Left ventricle myocardium superior (tissue), 1 donor: ENCODE measurements around the gene ABCC6. TPM values are rescaled to one million over a fixed set of nuclear protein-coding genes. Genes with fewer than 3 reads are reported as not detected.
A peak's percentile ranks its signal among the peaks of the same experiment; 100 is the strongest.
"Not testable (repeated sequence)": the region's sequence is repeated elsewhere in the genome, so short reads cannot be mapped to it uniquely, and the experiment has no call there.

Source experiments
- ATAC-seq: fragments of 200-7000 bp; cut with Tn5 transposase; one replicate; pipeline ENCODE4 v1.9.1; 2020; ENCODE audit warnings: mild to moderate bottlenecking, moderate library complexity
- DNase-seq: peaks from one replicate; pipeline ENCODE4 v3.0.0-alpha.2; 2020
- intact Hi-C: fragments of 100-400 bp; cut with micrococcal nuclease; formaldehyde crosslinking; loops from one replicate; pipeline ENCODE4 v1.11.0; 2022
- total RNA-seq: library from RNA; stranded (reverse); fragmentation: NEBNext Ultra II Directional; extraction: Animal tissue kit (Norgen Biotek cat#: 25700); gene quantifications from one replicate; pipeline ENCODE4 v1.2.1, GENCODE V29; 2021
- donor health status: DM: no; HTN: yes; CAD: no; lungs with severe emphysema.

The ABCC6 gene
- total RNA-seq, 1 donor from 2014 or later = 2.1 TPM

DNA sequence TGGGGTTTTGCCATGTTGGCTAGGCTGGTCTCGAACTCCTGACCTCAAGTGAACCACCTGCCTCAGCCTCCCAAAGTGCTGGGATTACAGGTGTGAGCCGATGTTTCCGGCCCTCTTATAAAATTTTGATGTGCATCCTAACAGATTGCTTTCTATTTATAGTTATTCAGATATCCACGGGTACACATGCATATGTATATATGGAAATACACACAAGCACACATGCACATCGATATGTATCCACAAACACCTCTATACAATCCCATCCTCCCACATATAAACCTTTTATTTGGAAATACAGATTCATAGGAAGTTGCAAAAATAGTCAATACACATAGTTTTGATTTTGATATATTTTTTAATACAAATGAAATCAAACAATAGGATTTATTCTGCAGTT lies 14.4 kb upstream of the ABCC6 start:
- ATAC-seq, intact Hi-C loops, DNase-seq: not testable (repeated sequence)

GRCh38 chr16:16237071-16237470 lies 13.8 kb upstream of the ABCC6 start:
- ATAC-seq, intact Hi-C loops, DNase-seq: not testable (repeated sequence)

DNA sequence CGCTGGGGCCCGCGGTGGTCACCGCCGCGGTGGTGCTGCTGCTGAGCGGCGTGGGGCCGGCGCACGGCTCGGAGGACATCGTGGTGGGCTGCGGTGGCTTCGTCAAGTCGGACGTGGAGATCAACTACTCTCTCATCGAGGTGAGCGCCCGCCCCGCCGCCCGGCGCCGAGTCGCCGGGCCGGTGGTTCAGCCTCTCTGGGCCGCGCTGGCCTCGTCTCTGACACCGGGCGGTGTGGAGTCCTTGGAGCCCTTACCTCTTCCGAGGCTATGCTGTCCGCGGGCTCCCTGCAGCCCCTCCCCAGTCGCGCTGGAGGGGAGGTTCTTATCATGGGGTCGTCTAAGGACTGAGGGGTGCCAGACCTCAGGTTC lies 9.4 kb upstream of the ABCC6 start:
- intact Hi-C loops, DNase-seq: not testable (repeated sequence)
- ATAC-seq = peak; percentile 64

DNA sequence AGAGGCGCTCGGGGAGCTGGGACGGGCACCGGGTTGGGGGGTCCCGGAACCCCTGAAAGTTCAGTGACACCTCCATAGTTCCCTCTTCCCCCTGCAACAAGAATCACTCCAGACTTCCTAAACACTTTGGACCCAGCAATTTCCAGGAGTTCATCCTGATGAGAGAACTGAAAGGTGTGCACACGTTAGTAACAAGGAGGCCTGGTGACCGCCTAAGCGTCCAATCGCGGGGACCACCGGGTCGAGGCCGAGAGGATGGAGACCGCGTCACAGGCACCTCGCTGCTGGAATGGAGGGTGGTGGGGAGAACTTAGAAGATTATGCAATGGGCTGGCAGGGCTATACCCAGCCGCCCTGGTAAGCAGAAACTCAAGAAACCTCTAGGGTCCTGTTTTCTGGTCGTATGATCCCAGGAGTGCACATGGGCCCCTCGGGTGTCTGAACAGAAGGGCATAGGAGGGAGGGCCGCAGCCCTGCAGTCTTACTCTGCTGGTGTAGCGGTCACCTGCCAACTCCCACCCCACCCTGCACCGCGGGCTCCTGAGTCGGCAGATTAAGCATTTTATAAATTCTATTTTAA lies 458 bp upstream of the ABCC6 start:
- intact Hi-C loops, DNase-seq: not testable (repeated sequence)
- peak; percentile 45 for ATAC-seq

DNA sequence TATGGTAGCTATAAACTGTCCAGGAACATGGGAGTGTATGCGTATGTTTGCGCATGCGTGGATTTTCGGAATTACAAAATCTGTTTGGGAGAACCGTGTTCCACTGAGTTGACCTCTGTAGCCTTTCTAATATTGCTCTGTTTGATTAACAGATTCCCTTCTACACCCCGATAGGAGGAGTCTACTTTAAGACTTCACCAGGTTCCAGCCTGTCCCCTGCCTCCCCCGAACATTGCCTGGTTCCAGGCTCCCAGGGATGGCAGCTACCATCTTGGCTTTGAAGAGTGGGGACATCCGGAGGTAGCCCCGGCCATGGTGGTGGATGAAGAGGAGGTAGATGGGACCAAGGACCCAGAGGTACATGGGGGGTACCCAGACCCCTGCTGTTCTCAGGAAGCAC lies 1.9 kb downstream of the ABCC6 start:
- DNase-seq, intact Hi-C loops, ATAC-seq: not testable (repeated sequence)

DNA sequence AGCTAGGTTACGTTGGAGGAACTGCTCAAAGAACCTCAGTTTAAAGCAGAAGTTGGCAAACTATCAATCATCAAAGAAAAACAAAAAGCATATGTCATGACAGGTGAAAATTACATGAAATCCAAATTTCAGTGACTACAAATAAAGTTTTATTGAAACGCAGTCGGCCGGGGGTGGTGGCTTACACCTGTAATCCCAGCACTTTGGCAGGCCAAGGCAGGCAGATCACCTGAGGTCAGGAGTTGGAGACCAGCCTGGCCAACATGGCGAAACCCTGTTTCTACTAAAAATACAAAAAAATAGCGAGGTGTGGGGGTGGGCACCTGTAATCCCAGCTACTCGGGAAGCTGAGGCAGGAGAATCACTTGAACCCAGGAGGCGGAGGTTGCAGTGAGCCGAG lies 2.8 kb downstream of the ABCC6 start:
- ATAC-seq, intact Hi-C loops: not testable (repeated sequence)

DNA sequence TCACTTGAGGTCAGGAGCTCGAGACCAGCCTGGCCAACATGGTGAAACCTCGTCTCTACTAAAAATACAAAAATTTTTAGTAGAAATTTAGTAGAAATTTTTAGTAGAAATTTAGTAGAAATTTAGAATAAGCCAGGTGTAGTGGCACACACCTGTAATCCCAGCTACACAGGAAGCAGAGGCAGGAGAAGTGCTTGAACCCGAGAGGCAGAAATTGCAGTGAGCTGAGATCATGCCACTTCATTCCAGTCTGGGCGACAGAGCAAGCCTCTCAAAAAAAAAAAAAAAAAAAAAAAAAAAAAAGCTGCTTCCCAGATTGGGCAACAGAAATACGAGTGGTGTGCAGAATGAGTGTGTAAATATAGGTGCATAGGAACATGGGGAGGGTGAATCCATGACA lies 4.5 kb downstream of the ABCC6 start:
- ATAC-seq, DNase-seq, intact Hi-C loops: not testable (repeated sequence)

More for the DNA sequence above, 2.8 kb downstream of the ABCC6 start:
- not testable (repeated sequence) for DNase-seq

GRCh38 chr16:16218349-16218748 lies 4.9 kb downstream of the ABCC6 start:
- intact Hi-C loops, ATAC-seq, DNase-seq: not testable (repeated sequence)

GRCh38 chr16:16213863-16214293 lies 9.4 kb downstream of the ABCC6 start:
- ATAC-seq = peak; percentile 57
- intact Hi-C loops, DNase-seq: not testable (repeated sequence)

GRCh38 chr16:16211404-16211803 lies 11.9 kb downstream of the ABCC6 start:
- intact Hi-C loops, ATAC-seq, DNase-seq: not testable (repeated sequence)

DNA sequence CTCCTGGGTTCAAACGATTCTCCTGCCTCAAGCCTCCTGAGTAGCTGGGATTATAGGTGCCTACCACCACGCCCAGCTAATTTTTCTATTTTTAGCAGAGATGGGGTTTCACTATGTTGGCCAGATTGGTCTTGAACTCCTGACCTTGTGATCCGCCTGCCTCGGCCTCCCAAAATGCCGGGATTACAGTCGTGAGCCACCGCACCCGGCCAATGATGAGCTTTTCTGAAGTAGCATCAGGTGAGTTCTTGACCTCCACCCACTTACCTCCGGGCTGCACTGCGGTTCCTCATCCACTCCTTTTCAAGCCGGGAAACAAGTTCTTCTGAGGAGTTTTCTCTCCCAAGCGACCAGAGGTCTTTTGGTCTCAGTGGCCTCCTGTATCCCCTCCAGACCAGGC lies 14.8 kb downstream of the ABCC6 start:
- DNase-seq, intact Hi-C loops, ATAC-seq: not testable (repeated sequence)

DNA sequence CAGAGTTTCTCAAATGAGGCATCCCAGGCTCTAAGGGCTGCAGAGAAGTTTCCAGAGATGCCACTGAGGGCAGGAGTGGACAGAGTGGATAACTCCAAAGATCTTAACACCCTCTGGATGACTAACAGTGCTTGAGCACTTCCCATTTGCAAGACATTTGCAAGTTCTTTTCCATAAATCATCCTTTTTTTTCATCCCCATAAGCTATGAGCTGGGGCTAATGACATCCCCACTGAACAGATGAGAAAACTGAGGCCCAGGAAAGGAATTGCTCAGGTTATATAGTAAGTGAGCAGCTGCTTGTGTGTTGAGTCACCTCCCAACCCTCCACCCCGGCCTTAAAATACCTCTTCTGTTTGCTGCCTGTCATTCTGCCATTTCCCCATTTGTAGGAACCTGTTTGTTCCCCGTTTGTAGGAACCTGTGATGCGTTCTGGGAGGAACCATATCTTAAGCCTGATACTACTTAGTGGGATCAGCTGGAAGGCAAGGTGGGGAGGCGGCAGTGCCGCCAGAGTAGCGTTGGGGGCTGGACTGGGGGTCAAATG lies 15.4 kb downstream of the ABCC6 start:
- DNase-seq, intact Hi-C loops, ATAC-seq: not testable (repeated sequence)

DNA sequence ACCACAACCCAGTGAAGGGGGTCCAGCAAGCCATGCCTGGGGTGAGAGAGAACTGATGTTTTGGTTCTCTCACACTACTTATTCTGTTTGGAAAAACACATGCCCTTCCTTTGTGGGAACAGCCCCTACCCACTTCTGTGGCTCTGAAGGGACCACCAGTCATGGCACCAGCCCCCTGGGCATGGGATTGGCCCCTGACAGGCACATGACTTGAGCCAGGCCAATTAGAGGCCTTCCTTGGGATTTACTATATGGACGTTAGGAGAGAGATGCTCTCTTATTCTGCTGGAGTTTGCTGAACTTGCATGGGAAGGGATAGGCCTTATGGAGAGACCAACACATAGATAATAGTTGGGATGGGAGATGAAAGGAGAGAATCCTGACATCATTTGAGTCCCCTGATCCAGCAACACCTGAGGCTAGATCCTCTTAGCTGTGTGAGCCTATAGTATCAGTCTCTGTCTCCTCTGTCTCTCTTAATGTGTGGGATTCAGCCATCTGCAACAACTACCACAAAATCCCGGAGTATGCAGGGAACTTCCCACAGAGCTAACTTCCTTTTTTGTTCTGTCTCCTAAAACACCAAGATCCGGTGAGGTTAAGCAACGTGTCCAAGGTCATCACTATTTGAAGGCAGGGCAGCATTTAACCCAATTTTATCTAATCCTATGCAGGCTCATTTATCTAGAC lies 16.1 kb downstream of the ABCC6 start:
- intact Hi-C loops, DNase-seq, ATAC-seq: not testable (repeated sequence)

DNA sequence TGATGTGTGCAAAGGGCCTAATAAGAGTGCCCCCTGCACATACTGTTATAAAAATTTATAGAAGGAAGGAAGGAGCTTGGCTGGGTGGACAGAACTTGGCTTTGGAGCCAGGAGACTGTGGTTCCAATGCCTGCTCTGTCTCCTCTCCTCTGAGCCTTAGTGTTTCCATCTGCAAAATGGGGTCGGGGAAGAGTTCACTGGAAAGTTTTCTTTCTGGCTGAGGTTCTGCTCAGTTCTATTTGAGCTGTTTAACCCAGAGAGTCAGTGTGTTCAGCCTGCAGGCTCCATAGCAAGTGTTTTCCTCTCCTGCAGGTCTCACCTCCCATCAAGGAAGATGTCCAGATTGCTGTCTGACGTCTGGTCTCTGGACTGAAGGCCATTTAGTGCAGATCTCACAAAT lies 17.4 kb downstream of the ABCC6 start:
- intact Hi-C loops, DNase-seq, ATAC-seq: not testable (repeated sequence)

GRCh38 chr16:16204552-16204951 lies 18.7 kb downstream of the ABCC6 start:
- ATAC-seq, DNase-seq, intact Hi-C loops: not testable (repeated sequence)

DNA sequence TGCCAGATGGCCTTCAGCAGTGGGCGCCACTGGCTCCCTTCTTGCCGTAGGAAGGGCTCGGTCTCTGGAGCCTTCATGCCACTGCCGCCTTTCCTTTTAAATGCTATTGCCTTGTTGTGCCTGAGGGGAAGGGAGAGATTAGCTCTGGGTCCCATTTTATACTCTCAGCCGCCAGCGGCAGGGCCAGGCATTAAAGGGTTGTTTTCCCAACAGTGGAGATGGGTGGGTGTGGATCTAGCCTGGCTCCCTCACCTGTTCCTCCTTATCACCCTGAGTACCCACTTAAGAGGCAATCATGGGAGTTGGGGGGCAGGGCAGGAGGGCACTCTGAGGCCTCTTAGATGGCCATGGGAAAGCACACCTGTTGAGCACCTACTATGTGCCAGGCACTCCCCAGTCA lies 19.8 kb downstream of the ABCC6 start:
- intact Hi-C loops, DNase-seq, ATAC-seq: not testable (repeated sequence)

DNA sequence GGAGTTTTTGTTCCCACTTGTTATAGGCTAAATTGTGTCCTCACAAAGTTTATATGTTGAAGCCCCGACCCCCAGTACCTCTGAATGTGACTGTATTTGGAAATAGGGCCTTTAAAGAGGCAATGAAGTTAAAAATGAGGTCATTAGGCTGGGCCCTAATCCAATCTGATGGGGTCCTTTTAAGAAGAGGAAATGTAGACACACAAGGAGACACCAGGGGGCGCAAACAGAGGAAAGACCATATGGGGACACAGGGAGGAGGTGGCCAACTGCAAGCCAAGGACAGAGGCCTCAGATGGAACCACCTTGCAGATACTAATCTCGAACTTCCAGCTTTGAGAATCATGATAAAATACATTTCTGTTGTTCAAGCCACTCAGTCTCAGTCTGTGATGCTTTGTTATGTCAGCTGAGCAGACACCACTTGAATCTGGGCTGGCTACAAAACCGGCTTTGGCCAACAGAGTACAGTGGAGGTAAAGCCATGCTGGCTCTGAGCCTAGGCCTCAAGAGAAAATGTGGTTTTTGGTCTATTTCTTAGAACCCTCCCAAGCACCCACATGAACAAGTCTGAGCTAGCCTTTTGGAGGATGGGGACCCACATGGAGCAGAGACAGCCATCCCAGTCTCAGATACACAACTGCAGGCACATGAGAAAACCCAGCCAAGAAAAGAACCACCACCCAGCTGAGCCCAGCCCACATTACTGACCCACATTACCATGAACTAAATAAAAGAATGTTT lies 20.7 kb downstream of the ABCC6 start:
- intact Hi-C loops, DNase-seq: not testable (repeated sequence)
- ATAC-seq = peak; percentile 49

GRCh38 chr16:16201880-16202279 lies 21.4 kb downstream of the ABCC6 start:
- intact Hi-C loops, DNase-seq, ATAC-seq: not testable (repeated sequence)

GRCh38 chr16:16200391-16200790 lies 22.9 kb downstream of the ABCC6 start:
- intact Hi-C loops, ATAC-seq, DNase-seq: not testable (repeated sequence)
